HG03521 (cell line): ENCODE measurements around the gene CNGA3.
A peak's percentile ranks its signal among the peaks of the same experiment; 100 is the strongest.

Experiments
- ATAC-seq: cut with Tn5 transposase; IDR thresholded peaks from one replicate; pipeline ENCODE4 v1.9.1; 2021; ENCODE audit warnings: mild to moderate bottlenecking, moderate library complexity; ENCODE audit not compliant: unreplicated experiment

CNGA3 gene

DNA sequence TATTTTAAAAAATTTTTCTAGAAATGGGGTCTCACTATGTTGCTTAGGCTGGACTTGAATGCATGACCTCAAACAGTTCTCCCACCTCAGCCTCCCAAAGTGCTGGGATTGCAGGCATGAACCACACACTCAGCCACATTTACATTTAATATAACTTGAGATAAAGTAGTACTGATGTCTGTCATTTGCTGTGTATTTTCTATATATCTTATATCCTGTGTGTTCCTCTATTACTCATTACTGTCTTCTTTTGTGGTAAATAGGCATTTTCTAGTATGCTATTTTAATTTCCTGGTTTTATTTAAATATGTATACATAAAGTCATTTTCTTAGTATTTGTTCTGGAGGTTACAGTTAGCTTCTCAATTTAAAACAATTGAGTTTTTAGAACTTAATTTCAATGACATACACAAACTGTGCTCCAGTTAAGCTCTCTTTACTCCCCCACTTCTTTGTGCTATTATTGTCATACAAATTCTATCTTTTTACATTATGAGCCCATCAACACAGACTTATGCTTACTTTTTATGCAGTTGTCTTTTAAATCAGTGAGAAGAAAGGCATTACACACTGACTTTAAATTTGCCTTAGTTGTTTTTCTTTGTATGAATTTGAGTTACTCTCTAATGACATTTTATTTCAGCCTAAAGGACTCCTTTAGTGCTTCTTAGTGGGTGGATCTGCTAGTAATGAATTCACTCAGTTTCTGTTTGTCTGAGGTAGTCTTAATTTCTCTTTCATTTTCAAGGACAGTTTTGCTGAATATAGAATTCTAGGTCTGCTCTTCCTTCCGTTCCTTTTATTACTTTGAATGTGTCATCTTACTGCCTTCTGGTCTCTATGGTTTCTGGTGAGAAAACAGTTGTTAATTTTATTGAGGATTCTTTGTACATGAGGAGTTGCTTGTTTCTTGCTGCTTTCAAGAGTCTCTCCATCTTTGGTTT lies 92.2 kb downstream of the CNGA3 start:
- ATAC-seq: peak; percentile 94

DNA sequence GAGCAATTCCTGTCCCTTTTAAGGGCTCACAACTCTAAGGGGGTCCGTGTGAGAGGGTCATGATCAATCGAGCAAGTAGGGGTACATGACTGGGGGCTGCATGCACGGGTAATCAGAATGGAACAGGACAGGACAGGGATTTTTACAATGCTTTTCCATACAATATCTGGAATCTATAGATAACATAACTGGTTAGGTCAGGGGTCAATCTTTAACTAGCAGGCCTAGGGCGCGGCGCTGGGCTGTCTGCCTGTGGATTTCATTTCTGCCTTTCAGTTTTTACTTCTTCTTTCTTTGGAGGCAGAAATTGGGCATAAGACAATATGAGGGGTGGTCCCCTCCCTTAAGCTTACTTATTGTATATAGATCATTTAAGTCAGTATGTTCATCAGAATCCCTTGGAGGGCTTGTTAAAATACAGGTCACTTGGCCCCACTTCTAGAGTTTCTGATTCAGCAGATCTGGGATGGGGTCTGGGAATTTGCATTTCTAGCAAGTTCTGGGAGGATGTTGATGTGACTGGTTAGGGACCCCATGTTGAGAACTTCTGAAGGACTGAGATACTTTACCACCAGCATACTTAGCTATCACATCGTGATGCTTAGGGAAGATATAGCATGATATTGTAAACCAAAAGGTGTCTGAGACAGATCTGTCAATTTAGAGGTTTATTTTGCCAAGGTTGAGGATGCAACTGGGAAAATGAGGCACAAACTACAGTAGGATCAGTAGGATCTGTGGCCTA lies 95.6 kb downstream of the CNGA3 start:
- ATAC-seq: no peak

DNA sequence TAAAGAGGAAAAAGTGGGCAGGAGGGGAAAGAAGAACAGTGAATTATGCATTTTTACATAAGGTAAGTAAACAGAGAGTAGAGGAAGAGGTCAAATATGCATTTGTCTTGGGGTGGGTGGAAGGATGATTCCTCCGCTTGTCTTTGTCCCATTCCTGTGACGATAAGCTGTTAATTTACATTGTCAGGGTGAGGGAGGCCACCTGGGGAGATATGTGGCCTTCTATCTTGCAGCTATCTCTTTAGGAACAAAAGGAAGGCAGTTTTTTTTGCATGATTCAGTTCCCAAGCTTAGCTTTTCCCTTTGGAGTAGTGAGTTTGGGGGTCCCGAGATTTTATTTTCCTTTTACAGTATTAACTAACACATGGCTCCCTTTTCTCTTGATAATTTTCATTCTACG lies 96.2 kb downstream of the CNGA3 start:
- no peak for ATAC-seq

DNA sequence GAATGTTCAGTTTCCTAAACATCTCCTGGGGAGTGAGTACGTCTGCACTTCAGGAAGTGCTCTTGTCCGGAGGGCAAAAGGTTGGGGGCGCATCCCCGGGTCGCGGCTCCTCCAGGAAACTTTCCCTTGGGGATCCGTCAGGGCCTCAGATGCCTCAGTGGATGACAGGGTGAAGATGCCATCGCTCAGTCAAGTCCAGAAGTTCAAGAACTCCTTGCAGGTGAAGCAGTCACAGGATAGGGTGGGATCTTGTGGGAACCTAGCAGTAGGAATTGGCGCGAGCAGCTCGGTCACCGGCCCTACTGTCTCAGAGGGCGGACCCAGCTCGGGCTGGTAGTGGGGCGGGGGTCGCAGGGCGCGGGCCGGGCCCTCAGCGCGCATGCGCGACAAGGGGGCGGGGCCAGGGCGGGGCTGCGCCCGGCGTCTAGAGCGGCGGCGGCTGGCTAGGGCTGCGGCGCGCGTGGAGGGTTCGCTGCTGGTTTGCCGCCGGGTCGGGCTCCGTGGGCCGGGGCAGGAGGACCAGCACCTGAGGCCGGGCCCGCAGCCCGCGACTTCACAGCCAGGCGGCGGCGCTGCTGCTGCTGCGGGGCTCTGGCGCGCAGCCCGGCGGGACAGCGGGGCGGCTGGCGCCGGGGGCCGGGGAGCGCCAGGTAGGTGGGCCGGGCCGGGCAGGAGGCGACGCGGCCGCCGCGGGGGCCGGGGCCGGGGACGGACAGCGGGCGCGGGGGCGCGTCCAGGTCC lies 98.3 kb downstream of the CNGA3 start, which contains the start of gene INPP4A:
Gene INPP4A, plus strand, starts transcription at position 423 of the 741 bp plus-strand sequence. CDS start 75,191 bp downstream, outside the sequence.
- peak; percentile 83 for ATAC-seq

DNA sequence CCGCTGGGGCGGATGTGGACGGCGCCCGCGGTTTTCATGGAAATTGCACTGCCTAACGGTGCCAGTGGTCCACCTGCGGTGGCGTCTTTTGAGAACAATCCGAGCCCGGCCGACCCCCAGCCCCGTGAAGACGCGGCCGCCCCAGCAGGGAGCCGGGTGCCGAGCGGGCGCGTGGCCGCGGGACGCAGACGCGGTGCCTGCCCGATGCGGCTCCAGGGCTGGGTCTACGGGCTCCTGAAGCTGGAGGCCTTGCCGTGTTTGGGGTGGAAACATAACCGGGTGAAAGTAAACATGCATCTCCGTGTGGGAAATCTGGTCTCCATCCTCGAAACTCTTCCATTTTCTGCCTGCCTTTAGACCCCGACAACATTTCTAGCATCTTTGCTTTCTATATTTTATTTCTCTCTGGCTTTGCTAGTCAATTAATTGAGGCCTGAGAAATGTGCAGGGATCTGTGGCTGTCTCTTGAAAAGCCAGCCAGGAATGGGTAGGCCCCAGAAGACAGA lies 99.0 kb downstream of the CNGA3 start:
- ATAC-seq: peak; percentile 35

DNA sequence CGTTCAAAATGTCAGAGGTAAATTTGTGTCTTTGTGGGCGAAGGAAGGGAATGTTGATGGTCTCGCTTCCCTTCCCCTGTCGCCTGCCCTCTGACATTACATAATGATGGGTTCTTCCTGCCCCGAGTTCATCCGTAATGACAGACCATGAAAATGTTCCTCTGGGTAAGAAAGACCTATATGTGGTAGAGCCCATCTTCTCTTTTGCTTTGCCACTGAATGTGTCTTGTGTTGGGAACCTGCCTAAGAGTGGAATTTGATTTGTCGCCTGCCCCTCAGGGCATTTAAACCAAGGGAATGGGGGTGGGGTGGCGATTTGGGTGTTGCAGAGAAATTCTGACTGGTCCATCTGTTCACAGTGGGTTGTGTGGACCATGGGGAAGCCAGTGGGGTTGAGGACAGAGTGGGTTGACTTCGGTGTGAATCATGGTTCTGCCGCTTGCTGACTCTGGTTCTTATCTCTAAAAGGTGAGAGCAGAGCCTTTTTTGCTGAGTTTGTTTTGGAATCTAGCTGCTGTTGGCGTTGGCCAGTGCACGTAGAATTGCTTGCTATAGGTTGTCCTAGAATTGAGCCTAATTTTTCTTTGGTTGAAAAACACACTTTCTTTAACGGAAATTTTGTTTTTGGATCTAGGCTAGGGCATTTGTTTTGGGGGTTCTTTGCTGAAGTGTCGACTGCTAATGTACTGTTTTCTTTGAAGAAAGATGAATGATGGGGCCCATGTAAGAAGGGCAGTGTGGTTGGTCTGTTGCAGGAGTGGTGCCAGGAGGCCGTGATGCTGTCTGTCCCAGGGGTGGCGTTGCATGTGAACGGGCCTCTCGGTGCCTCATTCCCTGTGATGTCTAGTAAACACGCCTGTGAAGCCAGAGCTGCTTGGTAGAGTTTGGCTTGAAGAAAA lies 99.7 kb downstream of the CNGA3 start:
- ATAC-seq: no peak

DNA sequence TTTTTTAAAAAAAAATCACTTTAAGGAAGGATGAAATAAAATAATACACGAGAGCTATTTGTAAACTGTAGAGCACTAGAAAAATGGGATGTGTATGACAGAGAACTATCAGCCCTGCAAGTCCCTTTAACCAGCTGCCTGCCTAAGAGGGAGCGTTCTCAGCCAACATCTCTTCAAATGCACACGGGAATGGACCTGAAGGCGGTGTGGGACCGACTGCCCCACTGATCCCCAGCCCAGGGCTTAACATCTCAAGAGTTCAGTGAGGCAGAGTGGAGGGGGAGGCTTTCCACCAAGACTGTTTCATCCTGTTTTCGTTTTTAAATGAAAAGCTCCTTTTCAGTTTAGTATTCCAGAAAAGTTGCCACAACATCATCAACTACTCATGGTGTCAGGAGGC lies 100.6 kb downstream of the CNGA3 start:
- ATAC-seq: no peak
